SU-DHL-6 (cell line): ENCODE measurements around the gene MAPK8.
"Not testable (repeated sequence)": the region's sequence is repeated elsewhere in the genome, so short reads cannot be mapped to it uniquely, and the experiment has no call there.

ENCODE experiments used
- H2AFZ ChIP-seq: fragments of 200-600 bp; sonication (generic); 2 replicates; pipeline ENCODE4 v1.6.1; 2014; ENCODE audit warnings: low read depth, mild to moderate bottlenecking, moderate library complexity, mixed read lengths, antibody characterized with exemption, low read length; ENCODE audit not compliant: severe bottlenecking
- H3F3A ChIP-seq: fragments of 200-600 bp; shearing (Covaris generic); 2 replicates; pipeline ENCODE4 v1.6.0; 2016; ENCODE audit warnings: antibody characterized with exemption, mild to moderate bottlenecking; ENCODE audit not compliant: insufficient read depth
- H3K27ac ChIP-seq: fragments of 200-600 bp; sonication (generic); 2 replicates; pipeline ENCODE4 v1.5.1; 2016; ENCODE audit warnings: low read depth, mild to moderate bottlenecking, low read length, moderate library complexity, mixed read lengths
- H3K27me3 ChIP-seq: fragments of 200-600 bp; sonication (generic), shearing (Covaris generic); 2 replicates; pipeline ENCODE4 v1.6.0; 2014; ENCODE audit warnings: mild to moderate bottlenecking, low read length
- H3K36me3 ChIP-seq: fragments of 200-600 bp; sonication (generic); 2 replicates; pipeline ENCODE4 v1.6.1; 2014; ENCODE audit warnings: mild to moderate bottlenecking, low read length, mixed read lengths
- H3K4me2 ChIP-seq: fragments of 300-600, 200-600 bp; shearing (Covaris generic), sonication (generic); 2 replicates; pipeline ENCODE4 v1.6.0; 2014; ENCODE audit warnings: low read length, low read depth, mild to moderate bottlenecking; ENCODE audit not compliant: poor library complexity, severe bottlenecking
- H3K4me3 ChIP-seq: fragments of 200-600 bp; sonication (generic); 2 replicates; pipeline ENCODE4 v1.5.1; 2014; ENCODE audit warnings: antibody characterized with exemption, low read length, mild to moderate bottlenecking, mixed read lengths; ENCODE audit not compliant: insufficient read depth, poor library complexity, severe bottlenecking
- H3K79me2 ChIP-seq: fragments of 200-600 bp; sonication (generic); 2 replicates; pipeline ENCODE4 v1.6.1; 2014; ENCODE audit warnings: mild to moderate bottlenecking, low read length, moderate library complexity; ENCODE audit not compliant: insufficient read depth
- H3K9ac ChIP-seq: fragments of 200-600 bp; sonication (generic); 2 replicates; pipeline ENCODE4 v1.7.0; 2014; ENCODE audit warnings: mild to moderate bottlenecking, low read length
- H3K9me2 ChIP-seq: fragments of 200-600 bp; sonication (generic); replicated peaks from 2 replicates; pipeline ENCODE4 v1.6.1; 2014; ENCODE audit warnings: low read length; ENCODE audit not compliant: insufficient read depth
- H3K9me3 ChIP-seq: fragments of 200-600 bp; sonication (generic); 2 replicates; pipeline ENCODE4 v1.6.1; 2014; ENCODE audit warnings: low read length, mixed read lengths; ENCODE audit not compliant: insufficient read depth
- H4K20me1 ChIP-seq: fragments of 200-600 bp; sonication (generic); 2 replicates; pipeline ENCODE4 v1.6.1; 2014; ENCODE audit warnings: low read depth, mild to moderate bottlenecking, antibody characterized with exemption, low read length, moderate library complexity, mixed read lengths
- CTCF ChIP-seq: fragments of 200-600 bp; sonication (generic); IDR thresholded peaks from one replicate; pipeline ENCODE4 v1.5.1; 2017; ENCODE audit warnings: antibody characterized with exemption, mild to moderate bottlenecking, low read length, moderate library complexity; ENCODE audit not compliant: insufficient read depth, poor library complexity, severe bottlenecking
- EZH2phosphoT487 ChIP-seq: fragments of 200-600 bp; sonication (generic), shearing (Covaris generic); conservative IDR thresholded peaks from 2 replicates; pipeline ENCODE4 v1.6.1; 2018; ENCODE audit warnings: mild to moderate bottlenecking, antibody characterized with exemption, low read length, moderate library complexity, mixed read lengths

Gene MAPK8

GRCh38 chr10:48418189-48418788, 111.8 kb downstream of the MAPK8 start:
- Histone ChIP-seq H4K20me1 (no peaks in the 10 kb centered on the region), H3F3A (no peaks in the 10 kb centered on the region), H3K4me2 (no peak overlapping the region), H3K9me3 (no peaks in the 10 kb centered on the region), H2AFZ (no peak overlapping the region), H3K4me3 (no peak overlapping the region), H3K27me3 (no peaks in the 10 kb centered on the region), H3K9ac (no peak overlapping the region), H3K79me2 (no peaks in the 10 kb centered on the region), H3K27ac (no peak overlapping the region), H3K9me2 (no peaks in the 10 kb centered on the region), H3K36me3 (no peaks in the 10 kb centered on the region)
- TF ChIP-seq EZH2phosphoT487 (no peak), CTCF (no peak)

GRCh38 chr10:48419714-48420113, 113.2 kb downstream of the MAPK8 start:
- no peaks in the 10 kb centered on the region for H3K27me3 ChIP-seq
- TF ChIP-seq EZH2phosphoT487: no peak
- TF ChIP-seq CTCF: no peak
- H3K4me3 ChIP-seq: no peak overlapping the region

GRCh38 chr10:48421862-48422261, 115.4 kb downstream of the MAPK8 start:
- H3K27me3 ChIP-seq, H3K4me3 ChIP-seq, H3K36me3 ChIP-seq, H2AFZ ChIP-seq, H3K9me2 ChIP-seq, H3K79me2 ChIP-seq, H4K20me1 ChIP-seq, H3F3A ChIP-seq, H3K9ac ChIP-seq, H3K27ac ChIP-seq, H3K9me3 ChIP-seq, H3K4me2 ChIP-seq: not testable (repeated sequence)

More at GRCh38 chr10:48419714-48420113, 113.2 kb downstream of the MAPK8 start:
- H3K9me2 ChIP-seq: no peaks in the 10 kb centered on the region
- no peaks in the 10 kb centered on the region for H3K36me3 ChIP-seq
- H3K27ac ChIP-seq: no peak overlapping the region
- no peak overlapping the region for H3K4me2 ChIP-seq
- no peaks in the 10 kb centered on the region for H3F3A ChIP-seq
- H3K9ac ChIP-seq: no peak overlapping the region
- no peak overlapping the region for H2AFZ ChIP-seq
- no peaks in the 10 kb centered on the region for H3K79me2 ChIP-seq
- no peaks in the 10 kb centered on the region for H4K20me1 ChIP-seq
- no peaks in the 10 kb centered on the region for H3K9me3 ChIP-seq

- H3K27me3 ChIP-seq: no peaks in the 10 kb centered on the region
- TF ChIP-seq CTCF (no peak), EZH2phosphoT487 (no peak)
- no peak overlapping the region for H3K4me3 ChIP-seq
- no peaks in the 10 kb centered on the region for H3K9me3 ChIP-seq
- H4K20me1 ChIP-seq: no peaks in the 10 kb centered on the region
- H3K27ac ChIP-seq: no peak overlapping the region
- H2AFZ ChIP-seq: no peak overlapping the region
- H3K36me3 ChIP-seq: no peaks in the 10 kb centered on the region
- H3K79me2 ChIP-seq: no peaks in the 10 kb centered on the region
- no peak overlapping the region for H3K9ac ChIP-seq
- no peaks in the 10 kb centered on the region for H3K9me2 ChIP-seq
- H3F3A ChIP-seq: no peaks in the 10 kb centered on the region
- no peak overlapping the region for H3K4me2 ChIP-seq
Measured at GRCh38 chr10:48423884-48424283, 117.4 kb downstream of the MAPK8 start.
